Panc1 (cell line): ENCODE data around the gene CDK6. TPM values are rescaled to one million over a fixed set of nuclear protein-coding genes. Genes with fewer than 3 reads are reported as not detected.

Experiments used
- ATAC-seq: fragments of 200-7000 bp; cut with Tn5 transposase; 2 replicates; pipeline ENCODE4 v1.9.1; 2020; ENCODE audit warnings: mild to moderate bottlenecking, moderate library complexity
- BruUV-seq: library from RNA; stranded (reverse); fragments of 400-500 nt; replicated peaks from 2 replicates; lab custom pipeline; 2021; lab: Mats Ljungman, UMichigan
- CTCF ChIA-PET: fragments of 300-600 bp; sonication (Branson Sonifier 250); formaldehyde crosslinking; loops from one replicate; lab custom pipeline; 2022; ENCODE audit warnings: antibody characterized with exemption; lab: Charles Lee
- POLR2A ChIA-PET: fragments of 300-600 bp; sonication (Branson Sonifier 250); formaldehyde crosslinking; loops from one replicate; lab custom pipeline; 2022; ENCODE audit warnings: antibody characterized with exemption; lab: Charles Lee
- DNase-seq: peaks from one replicate; pipeline ENCODE4 v3.0.0-alpha.2; 2010; ENCODE audit warnings: low read depth, low spot score
- H3K27ac ChIP-seq: 2 replicates; pipeline ENCODE4 v1.5.1; 2011; ENCODE audit warnings: mild to moderate bottlenecking, low read length, inconsistent platforms
- H3K27me3 ChIP-seq: fragments of 200-500 bp; sonication (Bioruptor generic); 2 replicates; pipeline ENCODE4 v1.6.0; 2014; ENCODE audit warnings: low read length, inconsistent platforms; ENCODE audit not compliant: control insufficient read depth, insufficient read depth
- H3K36me3 ChIP-seq: fragments of 200-500 bp; sonication (Bioruptor generic); 2 replicates; pipeline ENCODE4 v1.5.1; 2014; ENCODE audit warnings: inconsistent platforms, mild to moderate bottlenecking, low read length, moderate library complexity; ENCODE audit not compliant: control insufficient read depth, insufficient read depth
- H3K4me1 ChIP-seq: 2 replicates; pipeline ENCODE4 v1.5.1; 2011; ENCODE audit warnings: inconsistent platforms, mild to moderate bottlenecking, low read length, moderate library complexity; ENCODE audit not compliant: control insufficient read depth, insufficient read depth
- H3K4me3 ChIP-seq, 2 experiments: 2 replicates each; pipeline ENCODE4 v1.5.1; 2011 to 2012; ENCODE audit warnings: low read depth in 2 of 2, low read length in 2 of 2, mild to moderate bottlenecking in 2 of 2, inconsistent platforms in 1 of 2, moderate library complexity in 1 of 2
- H3K9me3 ChIP-seq: fragments of 200-500 bp; sonication (Bioruptor generic); 2 replicates; pipeline ENCODE4 v1.5.1; 2014; ENCODE audit warnings: low read depth, mild to moderate bottlenecking, inconsistent platforms, low read length, moderate library complexity; ENCODE audit not compliant: control insufficient read depth, insufficient read depth
- POLR2AphosphoS5 ChIP-seq: IDR thresholded peaks from 2 replicates; pipeline ENCODE4 v1.6.1; 2012; ENCODE audit warnings: mild to moderate bottlenecking, low read depth, low read length, moderate library complexity
- SIN3A ChIP-seq: IDR thresholded peaks from 2 replicates; pipeline ENCODE4 v1.6.1; 2012; ENCODE audit warnings: low read depth, mild to moderate bottlenecking, low read length, moderate library complexity, borderline replicate concordance; ENCODE audit not compliant: insufficient read depth
- TCF7L2 ChIP-seq: IDR thresholded peaks from 2 replicates; pipeline ENCODE4 v1.6.1; 2011; ENCODE audit warnings: mild to moderate bottlenecking, low read depth, low read length, inconsistent platforms
- in situ Hi-C: cut with HindIII; loops from 2 replicates; pipeline ENCODE4 v1.10.0; 2016; ENCODE audit warnings: low sequenced_read_pairs, low pct_unique_long_range_greater_than_20kb
- intact Hi-C: fragments of 100-400 bp; cut with micrococcal nuclease; formaldehyde crosslinking; loops from one replicate; pipeline ENCODE4 v1.10.0; 2022; ENCODE audit not compliant: unreplicated experiment
- total RNA-seq: library from RNA; stranded (reverse); gene quantifications from one replicate; pipeline ENCODE4 v1.2.1, GENCODE V29; 2021; ENCODE audit not compliant: unreplicated experiment
- TF ChIP-seq, protein P1 (sequence below), 2 experiments: IDR thresholded peaks; 2 replicates each; pipeline ENCODE4 v1.6.1; 2011 to 2012; ENCODE audit warnings: low read depth in 2 of 2, control low read depth in 1 of 2, low read length in 1 of 2, mild to moderate bottlenecking in 1 of 2, moderate library complexity in 1 of 2; ENCODE audit not compliant: insufficient read depth in 1 of 2
- TF ChIP-seq, protein P2 (sequence below): fragments of 450-650 bp; IDR thresholded peaks from 2 replicates; pipeline ENCODE4 v1.5.1; 2017; ENCODE audit warnings: mild to moderate bottlenecking

The CDK6 gene
- total RNA-seq, 1 experiment from 2014 or later, result 57.4 TPM

DNA sequence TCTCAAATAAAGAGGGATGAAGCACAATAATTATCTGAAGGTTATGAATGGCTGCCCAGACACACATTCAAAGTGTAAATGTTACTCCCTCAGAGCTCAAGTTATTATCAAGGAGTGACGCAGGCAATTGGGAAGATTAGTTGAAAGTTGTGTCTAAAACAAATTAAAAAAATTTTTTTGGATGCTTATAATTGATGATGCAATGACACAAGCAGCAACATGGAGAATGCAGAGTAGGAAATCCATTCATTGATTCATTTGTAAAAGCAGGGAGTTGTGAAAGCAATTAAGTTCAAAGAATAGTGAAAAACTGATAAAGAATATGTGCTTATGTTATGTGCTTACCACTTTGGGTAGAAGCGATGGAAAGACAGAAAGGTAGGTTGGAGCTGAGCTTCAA, 120.4 kb downstream of the CDK6 start:
- Histone ChIP-seq H3K4me3 (no peak overlapping the region), H3K27me3 (no peaks in the 10 kb centered on the region), H3K9me3 (no peaks in the 10 kb centered on the region), H3K27ac (peak overlapping the region; percentile 92), H3K36me3 (no peaks in the 10 kb centered on the region), H3K4me1 (peaks cover 43% of the 10 kb centered on the region)
- ATAC-seq (no peak), DNase-seq (no peak)
- ChIA-PET CTCF (no interaction called here), POLR2A (no interaction called here)
- in situ Hi-C loops, result no loop called here
- TSS peak; percentile 5 for BruUV-seq
- intact Hi-C loops, result no loop called here
- TF ChIP-seq, protein P1, sequence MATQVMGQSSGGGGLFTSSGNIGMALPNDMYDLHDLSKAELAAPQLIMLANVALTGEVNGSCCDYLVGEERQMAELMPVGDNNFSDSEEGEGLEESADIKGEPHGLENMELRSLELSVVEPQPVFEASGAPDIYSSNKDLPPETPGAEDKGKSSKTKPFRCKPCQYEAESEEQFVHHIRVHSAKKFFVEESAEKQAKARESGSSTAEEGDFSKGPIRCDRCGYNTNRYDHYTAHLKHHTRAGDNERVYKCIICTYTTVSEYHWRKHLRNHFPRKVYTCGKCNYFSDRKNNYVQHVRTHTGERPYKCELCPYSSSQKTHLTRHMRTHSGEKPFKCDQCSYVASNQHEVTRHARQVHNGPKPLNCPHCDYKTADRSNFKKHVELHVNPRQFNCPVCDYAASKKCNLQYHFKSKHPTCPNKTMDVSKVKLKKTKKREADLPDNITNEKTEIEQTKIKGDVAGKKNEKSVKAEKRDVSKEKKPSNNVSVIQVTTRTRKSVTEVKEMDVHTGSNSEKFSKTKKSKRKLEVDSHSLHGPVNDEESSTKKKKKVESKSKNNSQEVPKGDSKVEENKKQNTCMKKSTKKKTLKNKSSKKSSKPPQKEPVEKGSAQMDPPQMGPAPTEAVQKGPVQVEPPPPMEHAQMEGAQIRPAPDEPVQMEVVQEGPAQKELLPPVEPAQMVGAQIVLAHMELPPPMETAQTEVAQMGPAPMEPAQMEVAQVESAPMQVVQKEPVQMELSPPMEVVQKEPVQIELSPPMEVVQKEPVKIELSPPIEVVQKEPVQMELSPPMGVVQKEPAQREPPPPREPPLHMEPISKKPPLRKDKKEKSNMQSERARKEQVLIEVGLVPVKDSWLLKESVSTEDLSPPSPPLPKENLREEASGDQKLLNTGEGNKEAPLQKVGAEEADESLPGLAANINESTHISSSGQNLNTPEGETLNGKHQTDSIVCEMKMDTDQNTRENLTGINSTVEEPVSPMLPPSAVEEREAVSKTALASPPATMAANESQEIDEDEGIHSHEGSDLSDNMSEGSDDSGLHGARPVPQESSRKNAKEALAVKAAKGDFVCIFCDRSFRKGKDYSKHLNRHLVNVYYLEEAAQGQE (IDR thresholded peaks at IDR 0.05; ENCODE audit: insufficient read depth in 1 of 2, low read depth in 2 of 2, low read length in 1 of 2), result no peak
- TF ChIP-seq, protein P2, sequence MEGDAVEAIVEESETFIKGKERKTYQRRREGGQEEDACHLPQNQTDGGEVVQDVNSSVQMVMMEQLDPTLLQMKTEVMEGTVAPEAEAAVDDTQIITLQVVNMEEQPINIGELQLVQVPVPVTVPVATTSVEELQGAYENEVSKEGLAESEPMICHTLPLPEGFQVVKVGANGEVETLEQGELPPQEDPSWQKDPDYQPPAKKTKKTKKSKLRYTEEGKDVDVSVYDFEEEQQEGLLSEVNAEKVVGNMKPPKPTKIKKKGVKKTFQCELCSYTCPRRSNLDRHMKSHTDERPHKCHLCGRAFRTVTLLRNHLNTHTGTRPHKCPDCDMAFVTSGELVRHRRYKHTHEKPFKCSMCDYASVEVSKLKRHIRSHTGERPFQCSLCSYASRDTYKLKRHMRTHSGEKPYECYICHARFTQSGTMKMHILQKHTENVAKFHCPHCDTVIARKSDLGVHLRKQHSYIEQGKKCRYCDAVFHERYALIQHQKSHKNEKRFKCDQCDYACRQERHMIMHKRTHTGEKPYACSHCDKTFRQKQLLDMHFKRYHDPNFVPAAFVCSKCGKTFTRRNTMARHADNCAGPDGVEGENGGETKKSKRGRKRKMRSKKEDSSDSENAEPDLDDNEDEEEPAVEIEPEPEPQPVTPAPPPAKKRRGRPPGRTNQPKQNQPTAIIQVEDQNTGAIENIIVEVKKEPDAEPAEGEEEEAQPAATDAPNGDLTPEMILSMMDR, result no peak
- TF ChIP-seq SIN3A (no peak), POLR2AphosphoS5 (no peak), TCF7L2 (no peak)

DNA sequence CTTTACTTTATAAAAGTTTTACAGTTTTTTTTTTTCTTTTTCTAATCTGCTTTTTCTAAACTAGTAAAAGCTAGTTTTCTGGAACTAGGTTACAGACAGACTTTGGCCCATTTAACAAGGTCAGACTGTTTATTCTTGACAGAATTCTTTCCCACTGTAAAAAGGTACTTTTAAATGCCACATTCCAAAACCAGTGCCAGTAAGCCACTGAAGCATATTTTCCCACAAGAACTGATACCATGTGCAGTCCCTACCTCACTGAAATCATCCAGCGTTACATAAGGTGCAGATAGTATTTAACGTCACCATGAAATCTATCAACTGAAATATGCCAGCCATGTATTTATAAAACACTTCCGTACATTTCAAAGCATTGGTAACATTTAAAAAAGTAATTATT, 121.6 kb downstream of the CDK6 start:
- H3K27me3 ChIP-seq, result no peaks in the 10 kb centered on the region
- H3K27ac ChIP-seq, result peak overlapping the region; percentile 92; the same call in 1 of the 2 replicates
- no peaks in the 10 kb centered on the region for H3K36me3 ChIP-seq
- no peak for TF ChIP-seq SIN3A
- TF ChIP-seq, protein P2, result no peak
- TF ChIP-seq POLR2AphosphoS5, result no peak
- no peak for TF ChIP-seq TCF7L2
- TF ChIP-seq, protein P1 (IDR thresholded peaks at IDR 0.05; ENCODE audit: insufficient read depth in 1 of 2, low read depth in 2 of 2, low read length in 1 of 2), result no peak
- POLR2A ChIA-PET, result no interaction called here
- in situ Hi-C loops (no loop called here), intact Hi-C loops (no loop called here)
- CTCF ChIA-PET, result no interaction called here
- H3K9me3 ChIP-seq, result no peaks in the 10 kb centered on the region
- H3K4me1 ChIP-seq, result peaks cover 36% of the 10 kb centered on the region
- H3K4me3 ChIP-seq, result no peak overlapping the region
- ATAC-seq, result no peak
- no peak for DNase-seq
- BruUV-seq, result no TSS peak
